Brain pericyte (primary cell): ENCODE measurements around the gene TRMT10B.
"Not testable (repeated sequence)": the region's sequence is repeated elsewhere in the genome, so short reads cannot be mapped to it uniquely, and the experiment has no call there.

ENCODE experiments used
- DNase-seq: peaks from one replicate; pipeline ENCODE4 v3.0.0-alpha.2; 2012; ENCODE audit warnings: low read depth, low spot score

TRMT10B gene

DNA sequence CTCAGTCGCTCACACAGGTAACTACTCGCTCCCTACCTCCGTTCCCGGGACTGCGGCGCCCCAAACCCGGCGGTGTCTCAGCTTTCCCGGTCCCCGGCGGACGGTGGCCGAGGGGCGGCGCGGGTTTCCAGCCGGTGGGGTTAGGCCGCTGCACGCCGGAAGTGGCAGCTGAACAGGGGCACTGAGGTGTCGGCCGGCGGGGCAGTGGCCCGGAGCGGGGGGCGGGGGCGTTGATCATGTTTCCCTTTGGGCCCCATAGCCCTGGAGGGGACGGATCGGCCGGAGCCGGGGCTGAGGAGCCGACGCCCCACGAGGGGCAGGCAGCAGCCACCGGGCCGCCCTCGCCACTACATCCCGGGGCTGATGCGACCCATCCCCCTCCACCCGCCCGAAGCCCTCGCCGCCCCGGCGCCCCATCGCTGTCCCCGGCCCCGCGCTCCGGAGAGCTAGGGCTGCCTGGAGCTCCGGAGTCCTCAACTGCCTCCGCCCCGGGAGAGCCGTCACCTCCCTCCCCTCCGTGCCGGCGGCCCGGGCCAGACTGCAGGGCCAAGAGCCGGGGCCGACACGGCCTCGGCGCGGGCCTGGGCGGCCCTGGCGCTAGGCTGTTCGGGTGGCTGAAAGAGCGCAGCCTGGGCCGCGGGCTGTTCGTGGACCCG is 47.2 kb downstream of the TRMT10B start, which contains the start of gene DCAF10:
Gene DCAF10 (plus strand): TSS at position 167 of the 656 bp plus-strand sequence. CDS start 70 bp downstream, at position 237.
- DNase-seq: peak; percentile 49

DNA sequence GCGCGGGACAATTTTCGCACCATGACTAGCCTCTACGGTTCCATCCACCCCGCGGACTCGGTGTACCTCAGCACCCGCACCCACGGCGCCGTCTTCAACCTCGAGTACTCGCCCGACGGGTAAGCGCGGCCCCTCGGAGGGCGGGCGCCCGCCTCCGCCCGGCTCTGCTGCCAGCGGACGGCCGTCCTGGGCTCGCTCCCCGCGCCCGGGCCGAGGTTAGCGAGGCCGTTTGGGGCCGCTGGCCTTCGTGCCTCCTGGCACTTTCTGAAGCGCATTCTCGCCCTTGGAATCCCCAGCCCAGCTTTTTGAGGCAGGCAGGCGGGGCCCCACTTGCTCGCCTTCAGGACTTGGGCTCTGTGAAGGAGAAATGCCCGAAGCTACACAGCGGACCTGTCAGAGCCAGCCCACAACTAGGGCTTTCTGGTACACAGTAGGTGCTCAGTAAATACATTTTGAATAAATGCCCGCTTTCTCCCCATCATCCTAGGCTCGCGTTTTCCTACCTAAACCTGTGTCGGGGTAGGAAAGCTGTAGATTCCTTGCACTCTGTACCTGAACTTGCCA is 47.8 kb downstream of the TRMT10B start:
- DNase-seq: no peak

DNA sequence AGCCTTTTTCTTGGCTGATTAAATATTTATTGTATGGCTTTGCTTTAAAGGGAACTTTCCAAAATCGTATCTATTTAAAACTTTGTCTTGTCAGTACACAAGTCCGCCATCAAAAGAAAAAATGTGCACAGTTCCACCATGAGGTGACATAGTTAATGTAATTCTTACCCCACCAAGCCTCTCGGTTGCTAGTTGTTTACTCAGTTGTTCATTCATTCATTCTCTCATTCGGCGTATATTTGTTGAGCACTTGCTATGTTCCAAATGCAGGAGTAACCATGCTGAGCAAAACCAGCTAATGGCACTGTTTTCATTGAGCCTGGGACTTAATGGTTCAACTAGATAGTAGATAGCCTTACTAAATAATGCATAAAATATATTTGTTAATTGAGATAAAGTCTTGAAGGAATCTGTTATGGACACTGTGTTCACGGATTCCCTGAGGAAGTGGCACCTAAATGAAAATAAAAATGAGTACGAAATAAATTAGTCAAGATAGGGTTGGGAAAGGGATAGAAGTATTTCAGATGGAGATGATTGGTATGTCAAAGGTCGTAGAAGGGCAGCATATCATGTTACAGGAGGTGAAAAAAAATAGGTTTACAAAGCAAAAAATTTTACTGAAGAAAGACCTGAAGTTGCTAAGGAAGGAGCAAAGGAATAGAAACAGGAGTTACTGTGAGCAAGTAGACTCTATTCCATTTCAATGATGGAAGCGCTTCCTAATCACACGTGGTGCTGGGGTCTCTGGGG is 48.5 kb downstream of the TRMT10B start:
- no peak for DNase-seq

DNA sequence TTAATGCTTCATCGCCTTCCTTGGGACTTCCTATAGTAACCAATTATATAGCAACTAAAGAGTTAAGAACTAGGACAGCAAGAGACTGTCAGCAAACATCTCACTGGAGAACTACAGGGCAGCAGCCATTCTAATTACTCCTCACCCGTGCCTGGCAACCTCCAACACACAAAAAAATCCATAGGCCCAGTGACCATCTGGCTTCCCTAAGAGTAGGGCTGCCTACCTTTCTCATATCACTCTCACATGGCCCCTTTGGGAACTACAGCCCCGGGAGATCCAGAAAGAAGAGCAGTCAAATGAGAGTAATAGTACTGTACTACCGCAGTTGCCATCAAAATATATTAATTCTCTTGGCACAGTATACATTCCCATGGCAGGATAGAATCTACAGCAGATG is 52.7 kb downstream of the TRMT10B start:
- no peak for DNase-seq

DNA sequence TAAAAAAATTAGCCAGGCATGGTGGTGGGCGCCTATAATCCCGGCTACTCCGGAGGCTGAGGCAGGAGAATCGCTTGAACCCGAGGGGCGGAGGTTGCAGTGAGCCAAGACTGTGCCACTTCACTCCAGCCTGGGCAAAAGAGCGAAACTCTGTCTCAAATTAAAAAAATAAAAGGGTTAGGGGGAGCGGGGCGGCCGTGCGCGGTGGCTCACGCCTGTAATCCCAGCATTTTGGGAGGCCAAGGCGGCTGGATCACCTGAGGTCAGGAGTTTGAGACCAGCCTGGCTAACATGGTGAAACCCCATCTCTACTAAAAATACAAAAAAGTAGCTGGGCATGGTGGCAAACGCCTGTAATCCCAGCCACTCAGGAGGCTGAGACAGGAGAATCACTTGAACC is 56.1 kb downstream of the TRMT10B start:
- DNase-seq: not testable (repeated sequence)

DNA sequence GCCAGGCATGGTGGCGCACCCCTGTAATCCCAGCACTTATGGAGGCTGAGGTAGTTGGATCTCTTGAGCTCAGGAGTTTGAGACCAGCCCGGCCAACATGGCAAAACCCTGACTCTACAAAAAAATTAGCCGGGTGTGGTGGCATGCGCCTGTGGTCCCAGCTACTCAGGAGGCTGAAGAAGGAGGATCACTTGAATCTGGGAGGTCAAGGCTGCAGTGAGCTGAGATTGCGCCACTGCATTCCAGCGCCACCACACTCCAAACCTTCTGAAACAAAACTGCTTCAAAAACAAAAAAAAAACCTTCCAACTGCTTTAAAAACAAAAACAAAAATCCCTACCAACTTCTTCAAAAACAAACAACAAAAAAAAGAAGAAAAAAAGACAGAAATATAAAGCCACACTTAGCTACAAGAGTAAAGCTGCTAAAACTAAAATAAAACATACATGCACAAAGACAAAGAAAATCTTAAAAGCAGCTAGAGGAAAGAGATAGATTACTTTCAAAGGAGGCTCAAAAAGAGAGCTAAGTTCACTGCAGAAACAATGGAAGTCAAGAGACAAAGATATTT is 58.4 kb downstream of the TRMT10B start:
- no peak for DNase-seq

DNA sequence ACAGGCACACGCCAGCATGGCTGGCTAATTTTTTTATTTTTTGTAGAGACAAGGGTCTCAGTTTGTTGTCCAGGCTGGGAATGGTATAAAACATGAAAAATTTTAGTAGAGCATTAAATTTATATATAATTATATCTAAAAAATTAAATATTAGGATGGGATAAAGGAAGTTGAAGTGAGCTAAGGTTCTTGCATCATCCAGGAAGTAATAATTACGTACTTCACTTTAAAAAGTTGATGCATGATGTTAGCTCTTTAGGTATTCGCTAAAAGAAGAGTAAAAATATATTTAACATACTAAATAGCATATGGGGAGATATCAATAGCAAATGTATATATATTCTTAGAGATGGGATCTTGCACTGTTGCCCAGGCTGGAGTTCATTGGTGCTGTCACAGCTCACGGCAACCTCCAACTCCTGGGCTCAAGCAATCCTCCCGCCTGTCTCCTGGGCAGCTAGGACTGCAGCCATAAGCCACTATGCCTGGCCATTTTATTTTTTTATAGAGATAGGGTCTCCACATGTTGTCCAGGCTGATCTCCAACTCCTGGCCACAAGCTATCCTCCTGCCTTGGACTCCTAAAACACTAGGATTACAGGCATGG is 59.3 kb downstream of the TRMT10B start:
- no peak for DNase-seq

DNA sequence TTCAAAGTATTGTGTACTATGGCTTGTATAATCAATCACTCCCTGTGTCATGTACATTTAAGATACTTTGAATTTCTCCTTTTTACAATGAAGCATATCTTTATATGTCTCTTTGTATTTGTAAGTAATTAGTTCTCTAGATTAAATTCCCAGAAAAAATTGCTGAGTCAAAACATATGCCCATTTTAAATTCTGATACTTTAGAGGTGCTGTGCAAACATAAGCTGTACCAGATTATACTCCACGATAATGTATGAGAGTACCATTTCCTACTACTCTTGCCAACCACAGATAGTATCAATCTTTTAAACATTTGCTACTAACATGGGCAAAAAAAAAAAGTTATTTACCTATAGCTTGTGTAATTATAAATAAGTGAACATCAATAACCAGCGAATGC is 65.2 kb downstream of the TRMT10B start:
- no peak for DNase-seq

DNA sequence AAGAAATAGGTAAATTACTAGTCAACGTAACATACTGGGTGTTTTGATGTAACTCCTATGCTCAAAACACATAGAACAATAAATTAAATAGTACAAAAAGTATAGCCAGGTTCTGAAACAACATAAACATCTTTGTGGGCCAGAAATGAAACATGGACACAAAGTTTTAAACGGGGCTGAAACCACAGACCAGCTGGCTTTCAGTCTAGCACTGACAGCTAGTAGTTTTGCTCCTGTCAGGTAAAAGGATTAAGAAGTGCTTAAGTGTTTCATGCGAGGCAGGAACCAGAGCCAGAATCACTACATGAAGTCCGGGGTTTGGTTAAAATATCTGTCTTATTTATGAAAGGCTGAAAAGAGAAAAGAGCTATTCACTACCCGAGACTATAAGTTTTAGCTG is 66.5 kb downstream of the TRMT10B start:
- DNase-seq: no peak

DNA sequence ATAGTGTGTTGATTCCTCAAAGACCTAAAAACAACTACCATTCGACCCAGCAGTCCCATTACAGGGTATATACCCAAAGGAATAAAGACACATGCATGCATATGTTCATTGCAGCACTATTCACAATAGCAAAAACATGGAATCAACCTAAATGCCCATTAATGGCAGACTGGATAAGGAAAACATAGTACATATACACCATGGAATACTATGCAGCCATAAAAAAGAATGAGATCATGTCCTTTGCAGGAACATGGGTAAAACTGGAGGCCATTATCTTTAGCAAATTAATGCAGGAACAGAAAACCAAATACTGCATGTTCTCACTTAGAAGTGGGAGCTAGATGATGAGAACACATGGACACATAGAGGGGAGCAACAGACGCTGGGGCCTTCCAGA is 71.6 kb downstream of the TRMT10B start:
- not testable (repeated sequence) for DNase-seq

DNA sequence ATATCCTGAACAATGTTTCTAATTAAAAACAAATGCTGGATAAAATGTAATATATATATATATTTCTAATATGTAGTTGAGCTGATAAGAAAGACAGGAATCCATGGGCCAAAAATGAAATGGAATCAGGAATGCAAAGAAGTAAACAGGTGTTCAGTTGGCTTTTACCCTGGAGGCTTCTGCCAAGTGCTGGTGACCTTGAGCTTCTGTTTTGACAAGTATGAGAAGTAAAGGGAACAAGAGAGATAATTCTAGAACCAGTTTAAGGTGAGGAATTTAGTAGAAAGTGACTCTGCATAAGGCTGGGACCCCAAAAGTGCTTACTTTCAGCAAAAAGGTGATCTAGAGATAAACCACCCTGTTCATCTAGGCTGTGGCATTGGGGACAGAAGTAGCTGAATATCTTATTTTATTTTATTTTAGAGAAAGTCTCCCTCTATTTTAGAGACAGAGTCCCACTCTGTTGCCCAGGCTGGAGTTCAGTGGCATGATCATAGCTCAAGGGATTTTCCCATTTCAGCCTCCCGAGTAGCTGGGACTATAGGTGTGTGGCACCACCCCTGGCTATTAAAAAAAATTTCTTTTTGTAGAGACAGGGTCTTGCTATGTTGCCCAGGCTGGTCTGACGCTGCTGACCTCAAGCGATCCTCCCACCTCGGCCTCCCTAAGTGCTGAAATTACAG is 74.0 kb downstream of the TRMT10B start:
- DNase-seq: no peak
